ENCODE measurements around the gene GSTA5.
"Not testable (repeated sequence)": the region's sequence is repeated elsewhere in the genome, so short reads cannot be mapped to it uniquely, and the experiment has no call there.

GSTA5 gene

GRCh38 chr6:52877168-52877567, 36.6 kb upstream of the GSTA5 start:
- TF ChIP-seq CTCF (conservative IDR thresholded peaks at IDR 0.05) = no peak
- no peak for TF ChIP-seq ZFX (IDR thresholded peaks at IDR 0.05)
- H3K27ac ChIP-seq = no peak overlapping the region

GRCh38 chr6:52876056-52876787, 35.6 kb upstream of the GSTA5 start:
- no peak for TF ChIP-seq ZFX (IDR thresholded peaks at IDR 0.05)
- no peak for TF ChIP-seq CTCF (conservative IDR thresholded peaks at IDR 0.05)
- H3K27ac ChIP-seq = peak overlapping the region; percentile 54

- H3K27ac ChIP-seq = no peak overlapping the region
- no peak for TF ChIP-seq CTCF (conservative IDR thresholded peaks at IDR 0.05)
- TF ChIP-seq ZFX (IDR thresholded peaks at IDR 0.05) = no peak
These were observed 31.4 kb upstream of the GSTA5 start for GRCh38 chr6:52872031-52872430.

- no peak for TF ChIP-seq CTCF (conservative IDR thresholded peaks at IDR 0.05)
- TF ChIP-seq ZFX (IDR thresholded peaks at IDR 0.05) = no peak
These were observed 31.0 kb upstream of the GSTA5 start for GRCh38 chr6:52871621-52872020.

GRCh38 chr6:52870335-52871091, 29.9 kb upstream of the GSTA5 start:
- not testable (repeated sequence) for H3K27ac ChIP-seq

More at GRCh38 chr6:52871621-52872020, 31.0 kb upstream of the GSTA5 start:
- no peak overlapping the region for H3K27ac ChIP-seq

- H3K27ac ChIP-seq = not testable (repeated sequence)
These were observed 28.3 kb upstream of the GSTA5 start for GRCh38 chr6:52868899-52869298.

- no peak overlapping the region for H3K27ac ChIP-seq
- TF ChIP-seq ZFX (IDR thresholded peaks at IDR 0.05) (no peak), CTCF (conservative IDR thresholded peaks at IDR 0.05) (no peak)
These were observed 27.6 kb upstream of the GSTA5 start for GRCh38 chr6:52868240-52868639.

- not testable (repeated sequence) for H3K27ac ChIP-seq
These were observed 20.5 kb upstream of the GSTA5 start for GRCh38 chr6:52861151-52861550.

GRCh38 chr6:52858416-52858815, 17.8 kb upstream of the GSTA5 start:
- no peak for TF ChIP-seq ZFX (IDR thresholded peaks at IDR 0.05)
- TF ChIP-seq CTCF (conservative IDR thresholded peaks at IDR 0.05) = no peak
- no peak overlapping the region for H3K27ac ChIP-seq

- peak overlapping the region; percentile 22 for H3K27ac ChIP-seq
These were observed 15.5 kb upstream of the GSTA5 start for GRCh38 chr6:52856137-52856536.

Measured in C4-2B (cell line).